ENCODE data around the gene NHSL1. TPM values are rescaled to one million over a fixed set of nuclear protein-coding genes. Genes with fewer than 3 reads are reported as not detected.

NHSL1 gene
- total RNA-seq, 2 experiments from 2014 or later, result 0.53 to 0.70 TPM

DNA sequence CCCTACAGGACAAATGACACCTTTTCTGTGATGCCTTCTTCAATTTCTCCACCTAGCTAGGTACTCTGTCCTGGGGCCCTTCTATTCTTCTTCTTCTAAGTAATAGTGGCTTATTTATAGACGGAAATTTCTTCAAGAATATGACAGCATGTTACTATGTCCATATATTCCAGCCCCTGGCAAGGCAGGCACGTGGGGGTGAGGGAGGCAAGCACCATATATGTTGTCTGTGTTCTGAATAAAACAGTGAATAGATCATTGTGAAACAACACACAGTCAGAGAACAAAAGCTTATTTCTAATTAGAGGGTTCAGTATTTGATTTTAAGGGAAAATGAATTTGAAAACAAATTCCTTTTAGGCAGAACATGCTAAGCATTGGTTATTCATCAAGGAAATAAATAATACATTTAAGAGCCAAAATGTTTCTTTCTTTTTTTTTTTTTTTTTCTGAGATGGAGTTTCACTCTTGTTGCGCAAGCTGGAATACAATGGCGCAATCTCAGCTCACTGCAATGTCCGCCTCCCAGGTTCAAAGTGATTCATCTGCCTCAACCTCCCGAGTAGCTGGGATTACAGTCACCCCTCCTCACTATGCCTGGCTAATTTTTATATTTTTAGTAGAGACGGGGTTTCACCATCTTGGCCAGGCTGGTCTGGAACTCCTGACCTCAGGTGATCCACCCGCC is 89.1 kb downstream of the NHSL1 start:
- Mint-ChIP-seq H3K36me3 (ENCODE audit: low read depth) (peaks cover 22% of the 10 kb centered on the region), H3K4me3 (no peak overlapping the region), H3K27ac (no peak overlapping the region), H3K4me1 (peaks cover 17% of the 10 kb centered on the region), H3K27me3 (no peaks in the 10 kb centered on the region), H3K9me3 (ENCODE audit: low read depth) (no peaks in the 10 kb centered on the region)
- ATAC-seq, result no peak
- intact Hi-C loops (cut with DNase I, micrococcal nuclease), result no loop called here
- DNase-seq, result no peak
- ChIA-PET POLR2A (no interaction called here), CTCF (interaction anchor here (0.9 kb wide), 1 partner anchor 294 kb away, joined by 3 read pairs; no protein-coding TSS in a partner anchor)

DNA sequence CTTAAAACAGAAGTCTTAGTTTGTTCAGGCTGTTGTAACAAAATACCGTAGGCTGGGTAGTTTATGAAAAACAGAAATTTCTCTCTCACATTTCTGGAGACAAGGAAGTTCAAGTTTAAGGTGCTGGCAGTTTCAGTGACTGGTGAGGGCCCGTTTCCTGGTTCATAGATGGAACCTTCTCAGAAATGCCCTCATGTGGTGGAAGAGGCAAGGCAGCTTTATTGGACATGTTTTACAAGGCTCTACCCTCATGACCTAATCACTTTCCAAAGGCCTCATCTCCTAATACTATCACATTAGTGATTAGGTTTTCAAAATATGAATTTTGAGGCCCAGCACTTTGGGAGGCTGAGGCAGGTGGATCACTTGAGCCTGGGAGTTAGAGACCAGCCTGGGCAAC is 92.9 kb downstream of the NHSL1 start:
- CTCF ChIA-PET, result interaction anchor here (0.7 to 1.5 kb wide), 2 partner anchors 103 to 111 kb away, joined by 3 to 5 read pairs; no protein-coding TSS in a partner anchor
- POLR2A ChIA-PET, result no interaction called here
- DNase-seq (no peak), ATAC-seq (no peak)
- Mint-ChIP-seq H3K36me3 (ENCODE audit: low read depth) (peaks cover 9% of the 10 kb centered on the region), H3K27ac (no peak overlapping the region), H3K9me3 (ENCODE audit: low read depth) (no peaks in the 10 kb centered on the region), H3K4me3 (no peak overlapping the region), H3K4me1 (peaks cover 16% of the 10 kb centered on the region), H3K27me3 (no peaks in the 10 kb centered on the region)
- intact Hi-C loops (cut with DNase I, micrococcal nuclease), result loop anchor here (10.0 kb wide), 2 partner anchors 292 to 578 kb away; partner anchors contain the start of gene REPS1 (in 1 of the 2)

DNA sequence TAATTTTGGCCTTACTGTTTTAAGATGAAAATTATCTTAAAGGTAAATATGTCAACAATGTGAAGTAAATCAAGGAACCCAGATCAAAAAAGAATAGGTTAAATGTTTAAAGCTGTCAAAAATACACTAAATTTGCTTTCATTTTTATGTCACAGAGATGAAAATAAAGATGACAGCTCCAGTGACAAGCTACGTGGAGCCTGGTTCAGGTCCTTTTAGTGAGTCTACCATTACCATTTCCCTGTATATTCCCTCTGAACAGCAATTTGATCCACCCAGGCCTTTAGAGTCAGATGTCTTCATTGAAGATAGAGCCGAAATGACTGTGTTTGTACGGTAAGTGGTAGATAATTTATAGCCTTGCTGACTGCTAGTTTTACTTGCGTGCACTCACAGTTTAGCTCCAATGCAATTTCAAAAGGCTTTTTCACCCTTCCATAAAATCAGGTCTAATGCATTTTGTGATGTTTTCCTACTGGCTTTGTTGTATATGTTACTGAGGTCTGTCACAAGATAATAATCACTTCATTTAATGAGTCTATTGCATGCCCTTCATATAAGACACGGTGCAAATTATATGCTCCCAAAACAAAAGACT is 93.4 kb downstream of the NHSL1 start:
- ChIA-PET POLR2A (no interaction called here), CTCF (interaction anchor here (0.7 to 1.5 kb wide), 4 partner anchors 103 to 290 kb away, joined by 3 to 5 read pairs (median 4); no protein-coding TSS in a partner anchor)
- Mint-ChIP-seq H3K4me1 (peaks cover 11% of the 10 kb centered on the region), H3K36me3 (ENCODE audit: low read depth) (peaks cover 7% of the 10 kb centered on the region), H3K27ac (no peak overlapping the region), H3K27me3 (no peaks in the 10 kb centered on the region), H3K4me3 (no peak overlapping the region), H3K9me3 (ENCODE audit: low read depth) (no peaks in the 10 kb centered on the region)
- DNase-seq (no peak), ATAC-seq (no peak)
- intact Hi-C loops (cut with DNase I, micrococcal nuclease), result loop anchor here (2.0 to 10.0 kb wide), 3 partner anchors 245 to 579 kb away; partner anchors contain the start of genes ARFGEF3 (in 1 of the 2) and REPS1 (in 1 of the 2)

DNA sequence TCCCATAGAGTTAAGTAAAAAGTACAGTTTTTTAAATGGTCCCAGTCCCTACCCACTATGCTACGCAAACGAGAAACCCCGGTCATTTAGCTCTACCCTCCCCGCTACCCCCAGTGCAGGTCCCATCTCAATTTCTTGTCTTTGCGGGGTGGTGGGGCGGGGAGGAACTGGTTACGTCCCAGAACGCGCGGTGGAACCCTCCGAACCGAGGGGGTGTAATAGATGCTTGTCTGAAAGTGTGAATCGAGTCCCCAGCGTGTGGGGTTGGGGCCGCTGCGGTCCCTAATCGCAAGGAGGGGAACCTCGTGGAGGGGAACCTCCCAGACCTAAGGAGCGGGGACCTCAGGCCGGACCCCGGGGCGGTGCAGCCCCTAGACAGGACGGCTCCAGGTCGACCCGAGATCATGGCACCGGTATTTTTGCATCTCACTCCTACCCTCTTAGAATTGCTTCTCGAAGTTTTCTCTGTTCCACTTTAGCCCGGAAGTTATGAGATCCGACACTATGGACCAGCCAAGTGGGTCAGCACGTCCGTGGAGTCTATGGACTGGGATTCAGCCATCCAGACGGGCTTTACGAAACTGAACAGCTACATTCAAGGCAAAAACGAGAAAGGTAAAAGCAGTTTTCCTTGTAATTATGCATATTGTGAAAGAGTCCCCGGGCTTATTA is 94.5 kb downstream of the NHSL1 start:
- peaks cover 7% of the 10 kb centered on the region for H3K36me3 Mint-ChIP-seq (ENCODE audit: low read depth)
- peak overlapping the region; percentile 11 for H3K27ac Mint-ChIP-seq
- H3K27me3 Mint-ChIP-seq, result no peaks in the 10 kb centered on the region
- POLR2A ChIA-PET, result no interaction called here
- CTCF ChIA-PET, result interaction anchor here (0.7 to 1.5 kb wide), 5 partner anchors 105 to 727 kb away, joined by 3 to 5 read pairs (median 4); no protein-coding TSS in a partner anchor
- DNase-seq, result no peak
- no peaks in the 10 kb centered on the region for H3K9me3 Mint-ChIP-seq (ENCODE audit: low read depth)
- H3K4me1 Mint-ChIP-seq, result peaks cover 6% of the 10 kb centered on the region
- no peak for ATAC-seq
- peak overlapping the region; percentile 61 for H3K4me3 Mint-ChIP-seq
- intact Hi-C loops (cut with DNase I, micrococcal nuclease), result loop anchor here (1.0 to 10.0 kb wide), 6 partner anchors 50 to 580 kb away; partner anchors contain the start of genes ARFGEF3 (in 1 of the 2), CCDC28A (in 1 of the 2) and REPS1 (in 1 of the 2)

DNA sequence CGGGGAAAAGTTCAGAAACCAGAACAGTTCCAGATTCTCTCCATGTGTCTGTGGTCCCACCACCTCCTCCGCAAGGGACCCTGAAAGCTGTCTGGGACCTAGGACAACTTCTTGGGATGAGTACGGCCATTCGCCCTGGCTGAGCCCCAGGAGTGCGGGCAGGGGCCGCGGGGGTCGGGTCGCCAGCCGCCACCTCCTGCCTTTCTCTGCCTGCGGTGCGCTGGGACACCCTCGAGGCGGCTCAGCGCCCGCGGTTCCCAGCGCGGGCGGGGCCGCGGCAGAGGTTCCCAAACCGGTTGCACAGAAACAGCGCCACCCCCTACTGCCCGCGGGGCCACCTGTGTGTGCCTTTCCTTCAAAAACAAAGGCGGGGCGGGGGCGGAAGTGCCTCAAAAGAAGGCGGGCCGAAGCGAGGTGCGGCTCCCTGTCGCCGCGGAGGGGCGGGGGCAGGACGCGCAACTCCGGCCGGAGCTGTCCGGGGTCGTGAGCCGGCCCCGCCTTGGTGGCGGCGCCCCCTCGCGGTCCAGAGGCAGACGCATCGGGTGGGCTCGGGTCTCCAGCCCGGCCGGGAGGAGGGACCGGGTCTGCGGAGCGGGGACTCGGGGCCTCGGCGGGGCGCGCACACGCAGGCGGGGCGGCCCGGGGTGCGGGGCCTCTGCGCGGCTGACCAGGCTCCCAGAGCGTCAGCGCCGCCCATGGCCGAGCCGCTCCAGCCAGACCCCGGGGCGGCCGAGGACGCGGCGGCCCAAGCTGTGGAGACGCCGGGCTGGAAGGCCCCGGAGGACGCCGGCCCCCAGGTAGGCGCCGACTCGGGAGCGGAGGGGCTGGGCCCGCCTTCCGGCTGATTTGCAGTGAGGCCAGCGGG is 95.3 kb downstream of the NHSL1 start, which contains the start of gene HEBP2:
HEBP2 (plus strand) TSS at position 423 of the 865 bp plus-strand sequence; CDS start at position 696, 273 bp downstream.
- peaks cover 6% of the 10 kb centered on the region for H3K4me1 Mint-ChIP-seq
- no peaks in the 10 kb centered on the region for H3K27me3 Mint-ChIP-seq
- H3K36me3 Mint-ChIP-seq (ENCODE audit: low read depth), result peaks cover 7% of the 10 kb centered on the region
- ChIA-PET POLR2A (no interaction called here), CTCF (interaction anchor here (0.7 to 1.4 kb wide), 3 partner anchors 51 to 728 kb away, joined by 3 to 5 read pairs (median 3); no protein-coding TSS in a partner anchor)
- H3K4me3 Mint-ChIP-seq, result peak within 1 kb of the TSS; percentile 70
- peak within 1 kb of the TSS; percentile 37 for H3K27ac Mint-ChIP-seq
- intact Hi-C loops (cut with DNase I, micrococcal nuclease), result loop anchor here (1.0 to 10.0 kb wide), 6 partner anchors 51 to 581 kb away; partner anchors contain the start of genes ARFGEF3 (in 1 of the 2), CCDC28A (in 1 of the 2) and REPS1 (in 1 of the 2)
- DNase-seq, result peak; percentile 91
- peak; percentile 88 for ATAC-seq
- H3K9me3 Mint-ChIP-seq (ENCODE audit: low read depth), result no peaks in the 10 kb centered on the region

DNA sequence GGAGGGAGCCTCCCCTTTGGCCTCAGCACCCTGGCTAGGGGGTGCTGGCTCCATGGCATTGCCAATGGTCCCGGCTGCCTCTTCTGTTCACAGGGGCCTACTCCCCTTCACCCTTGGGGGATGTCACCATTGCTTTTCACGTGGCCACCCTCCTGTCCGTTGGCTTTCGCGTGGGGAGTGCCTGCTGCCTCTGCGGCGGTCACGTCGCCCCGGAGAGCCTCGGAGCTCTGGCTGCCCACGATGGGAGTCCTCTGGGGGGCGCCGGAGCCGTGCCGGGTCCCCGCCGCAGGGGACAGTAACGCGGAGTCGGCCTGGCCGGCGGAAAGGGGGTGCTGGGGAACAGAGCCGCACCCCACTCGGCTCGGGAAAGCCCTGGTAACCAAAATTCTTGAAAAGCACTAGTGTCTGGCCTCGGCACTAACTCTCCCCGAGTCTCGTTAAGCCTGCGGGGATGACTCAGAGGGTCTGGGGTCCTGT is 95.9 kb downstream of the NHSL1 start:
- Mint-ChIP-seq H3K9me3 (ENCODE audit: low read depth) (no peaks in the 10 kb centered on the region), H3K27ac (peak overlapping the region; percentile 37), H3K4me3 (peak overlapping the region; percentile 70), H3K4me1 (peaks cover 6% of the 10 kb centered on the region), H3K27me3 (no peaks in the 10 kb centered on the region), H3K36me3 (ENCODE audit: low read depth) (peaks cover 4% of the 10 kb centered on the region)
- peak; percentile 28 for ATAC-seq
- CTCF ChIA-PET, result interaction anchor here (0.6 to 1.4 kb wide), 4 partner anchors 52 to 287 kb away, joined by 3 to 5 read pairs (median 3); no protein-coding TSS in a partner anchor
- POLR2A ChIA-PET, result interaction anchor here (0.6 kb wide), 1 partner anchor 148 kb away, joined by 3 read pairs; no protein-coding TSS in a partner anchor
- peak; percentile 42 for DNase-seq
- intact Hi-C loops (cut with DNase I, micrococcal nuclease), result loop anchor here (5.0 to 10.0 kb wide), 3 partner anchors 286 to 581 kb away; partner anchors contain the start of gene REPS1 (in 1 of the 2)

DNA sequence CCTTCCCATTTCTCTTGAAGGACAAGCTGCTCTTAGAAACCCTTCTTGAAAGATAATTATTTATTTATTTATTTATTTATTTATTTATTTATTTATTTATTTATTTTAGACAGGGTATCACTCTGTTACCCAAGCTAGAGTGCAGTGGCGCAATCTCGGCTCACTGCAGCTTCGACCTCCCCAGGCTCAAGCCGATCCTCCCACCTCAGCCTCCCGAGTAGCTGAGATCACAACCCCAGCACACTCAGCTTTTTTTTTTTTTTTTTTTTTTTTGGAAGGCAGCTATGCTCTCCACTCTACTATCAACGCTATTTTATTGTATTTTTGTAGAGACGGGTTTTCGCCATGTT is 96.5 kb downstream of the NHSL1 start:
- ATAC-seq (no peak), DNase-seq (no peak)
- Mint-ChIP-seq H3K27me3 (no peaks in the 10 kb centered on the region), H3K9me3 (ENCODE audit: low read depth) (no peaks in the 10 kb centered on the region), H3K27ac (no peak overlapping the region), H3K4me1 (peaks cover 6% of the 10 kb centered on the region), H3K36me3 (ENCODE audit: low read depth) (peaks cover 2% of the 10 kb centered on the region), H3K4me3 (peak overlapping the region; percentile 70)
- ChIA-PET CTCF (interaction anchor here (0.6 to 1.4 kb wide), 4 partner anchors 53 to 286 kb away, joined by 3 to 5 read pairs (median 3); no protein-coding TSS in a partner anchor), POLR2A (interaction anchor here (0.6 kb wide), 1 partner anchor 148 kb away, joined by 3 read pairs; no protein-coding TSS in a partner anchor)
- intact Hi-C loops (cut with DNase I, micrococcal nuclease), result loop anchor here (5.0 to 10.0 kb wide), 3 partner anchors 286 to 582 kb away; partner anchors contain the start of gene REPS1 (in 1 of the 2)

DNA sequence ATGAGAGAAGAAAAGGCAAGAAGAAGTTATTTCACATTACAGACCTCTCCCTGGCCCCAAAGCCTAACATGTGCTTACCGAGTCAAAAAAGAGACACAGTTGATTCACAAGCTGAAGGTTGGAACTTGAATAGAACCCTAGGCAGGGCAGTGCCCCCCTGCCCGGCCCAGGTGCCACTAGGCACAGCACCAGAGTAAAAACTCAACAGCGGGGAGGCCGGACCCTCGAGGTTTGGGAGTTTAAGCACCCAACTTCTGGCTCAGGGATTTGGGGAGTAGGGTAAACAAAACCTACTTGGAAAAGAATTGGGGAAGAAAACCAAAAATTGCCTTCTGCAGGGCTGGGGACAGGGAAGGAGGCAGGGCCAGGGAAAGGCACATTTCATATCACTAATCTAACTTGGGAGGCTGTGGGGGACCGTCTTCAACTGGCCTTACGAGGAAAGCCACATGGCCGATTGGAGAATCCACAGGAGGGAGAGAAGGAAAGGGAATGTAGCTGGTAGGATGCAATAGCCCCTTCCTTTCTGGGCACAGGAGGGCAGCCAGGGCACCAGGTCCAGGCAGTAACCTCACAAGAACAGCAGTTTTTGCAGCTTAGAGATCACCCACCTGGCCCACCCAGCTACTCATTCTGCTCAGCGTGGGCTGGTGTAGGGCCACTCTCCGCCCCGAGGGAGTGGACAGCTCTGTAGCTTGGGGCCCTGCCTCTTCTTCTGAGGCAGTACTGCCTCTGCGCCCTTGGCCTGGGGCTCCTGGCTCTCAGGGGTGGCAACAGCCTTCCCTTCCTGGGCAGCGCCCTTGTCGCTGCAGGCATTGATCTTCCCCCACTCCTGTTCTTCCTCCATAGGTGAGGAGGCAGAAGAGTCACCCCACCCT is 97.1 kb downstream of the NHSL1 start:
- DNase-seq, result no peak
- peaks cover 6% of the 10 kb centered on the region for H3K4me1 Mint-ChIP-seq
- POLR2A ChIA-PET, result no interaction called here
- no peak overlapping the region for H3K27ac Mint-ChIP-seq
- H3K27me3 Mint-ChIP-seq, result no peaks in the 10 kb centered on the region
- H3K9me3 Mint-ChIP-seq (ENCODE audit: low read depth), result no peaks in the 10 kb centered on the region
- H3K4me3 Mint-ChIP-seq, result peak overlapping the region; percentile 18
- CTCF ChIA-PET, result interaction anchor here (1.2 to 1.4 kb wide), 2 partner anchors 53 to 282 kb away, joined by 3 to 5 read pairs; no protein-coding TSS in a partner anchor
- intact Hi-C loops (cut with DNase I, micrococcal nuclease), result loop anchor here (5.0 to 10.0 kb wide), 3 partner anchors 285 to 583 kb away; partner anchors contain the start of gene REPS1 (in 1 of the 2)
- H3K36me3 Mint-ChIP-seq (ENCODE audit: low read depth), result peaks cover 2% of the 10 kb centered on the region
- ATAC-seq, result no peak

DNA sequence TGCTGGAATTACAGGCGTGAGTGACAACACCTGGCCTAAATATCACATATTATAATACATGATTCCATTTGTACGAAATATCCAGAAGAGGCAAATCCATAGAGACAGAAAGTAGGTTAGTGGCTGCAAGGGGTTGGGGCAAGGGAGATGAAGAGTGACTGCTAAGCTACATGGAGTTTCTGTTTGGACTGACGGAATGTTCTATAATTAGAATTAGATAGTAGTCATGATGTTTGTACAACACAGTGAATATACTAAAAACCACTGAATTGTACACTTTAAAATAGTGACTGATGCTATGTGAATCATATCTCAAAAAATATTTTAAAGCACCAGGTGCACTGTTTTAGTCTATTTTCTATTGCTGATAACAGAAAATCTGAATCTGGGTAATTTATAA is 99.0 kb downstream of the NHSL1 start:
- Mint-ChIP-seq H3K9me3 (ENCODE audit: low read depth) (no peaks in the 10 kb centered on the region), H3K4me3 (no peak overlapping the region), H3K27me3 (no peaks in the 10 kb centered on the region), H3K36me3 (ENCODE audit: low read depth) (no peaks in the 10 kb centered on the region), H3K27ac (no peak overlapping the region), H3K4me1 (peaks cover 5% of the 10 kb centered on the region)
- ATAC-seq, result no peak
- intact Hi-C loops (cut with DNase I, micrococcal nuclease), result loop anchor here (5.0 to 10.0 kb wide), 3 partner anchors 283 to 584 kb away; partner anchors contain the start of gene REPS1 (in 1 of the 2)
- no peak for DNase-seq
- CTCF ChIA-PET, result no interaction called here
- POLR2A ChIA-PET, result no interaction called here
